GM19043 (cell line): Measurements from ENCODE around the gene JAKMIP1.

Experiments
- ATAC-seq: cut with Tn5 transposase; IDR thresholded peaks from one replicate; pipeline ENCODE4 v1.9.1; 2021; ENCODE audit warnings: low read depth; ENCODE audit not compliant: unreplicated experiment

Gene JAKMIP1

GRCh38 chr4:6106156-6106555, 94.2 kb downstream of the JAKMIP1 start:
- ATAC-seq: no peak

- no peak for ATAC-seq
Observed at GRCh38 chr4:6105311-6105911, 94.9 kb downstream of the JAKMIP1 start.

GRCh38 chr4:6104541-6105130, 95.7 kb downstream of the JAKMIP1 start:
- ATAC-seq: no peak

GRCh38 chr4:6097581-6097980, 102.8 kb downstream of the JAKMIP1 start:
- no peak for ATAC-seq

GRCh38 chr4:6095897-6096296, 104.5 kb downstream of the JAKMIP1 start:
- no peak for ATAC-seq

- no peak for ATAC-seq
Observed at GRCh38 chr4:6095023-6095752, 105.2 kb downstream of the JAKMIP1 start.

- no peak for ATAC-seq
Observed at GRCh38 chr4:6093671-6094070, 106.7 kb downstream of the JAKMIP1 start.

- no peak for ATAC-seq
Observed at GRCh38 chr4:6092971-6093370, 107.4 kb downstream of the JAKMIP1 start.

GRCh38 chr4:6092131-6092530, 108.2 kb downstream of the JAKMIP1 start:
- ATAC-seq: no peak

GRCh38 chr4:6090931-6091330, 109.4 kb downstream of the JAKMIP1 start:
- no peak for ATAC-seq

- ATAC-seq: no peak
Observed at GRCh38 chr4:6088950-6089349, 111.4 kb downstream of the JAKMIP1 start.

- ATAC-seq: no peak
Observed at GRCh38 chr4:6087669-6088341, 112.5 kb downstream of the JAKMIP1 start.

- no peak for ATAC-seq
Observed at GRCh38 chr4:6086846-6087245, 113.5 kb downstream of the JAKMIP1 start.

- no peak for ATAC-seq
Observed at GRCh38 chr4:6085691-6086628, 114.4 kb downstream of the JAKMIP1 start.

GRCh38 chr4:6085028-6085690, 115.2 kb downstream of the JAKMIP1 start:
- no peak for ATAC-seq

GRCh38 chr4:6079965-6080364, 120.4 kb downstream of the JAKMIP1 start:
- no peak for ATAC-seq

- ATAC-seq: no peak
Observed at GRCh38 chr4:6078560-6078959, 121.8 kb downstream of the JAKMIP1 start.

- ATAC-seq: no peak
Observed at GRCh38 chr4:6076391-6076790, 124.0 kb downstream of the JAKMIP1 start.

GRCh38 chr4:6074758-6075157, 125.6 kb downstream of the JAKMIP1 start:
- ATAC-seq: no peak
